Ovary (tissue), 9 donors: ENCODE results near the gene SIPA1L3. TPM values are rescaled to one million over a fixed set of nuclear protein-coding genes. Genes with fewer than 3 reads are reported as not detected.
A peak's percentile ranks its signal among the peaks of the same experiment; 100 is the strongest.

Experiments used
- DNase-seq, 5 donors: peaks; one replicate each; pipeline ENCODE4 v3.0.0-alpha.2; 2019 to 2020
- H3K27ac ChIP-seq, 2 donors: fragments of 200-600 bp; one replicate each; pipeline versions ENCODE4 v1.5.1 to v1.8.0; 2019 to 2022
- H3K27me3 ChIP-seq: fragments of 200-600 bp; one replicate; pipeline ENCODE4 v1.8.0; 2022
- H3K36me3 ChIP-seq: fragments of 200-600 bp; sonication (generic); one replicate; pipeline ENCODE4 v1.5.1; 2019
- H3K4me1 ChIP-seq: one replicate; pipeline ENCODE4 v1.8.1; 2013; ENCODE audit warnings: mild to moderate bottlenecking, moderate library complexity; ENCODE audit not compliant: insufficient read depth
- H3K4me3 ChIP-seq: fragments of 200-600 bp; sonication (generic); one replicate; pipeline ENCODE4 v1.5.1; 2017
- H3K9me3 ChIP-seq, 2 donors: fragments of 200-600 bp in 1 of 2; sonication (generic) in 1 of 2; one replicate each; pipeline versions ENCODE4 v1.5.1 to v1.8.1; 2013 to 2019; ENCODE audit warnings: mild to moderate bottlenecking in 1 of 2, moderate library complexity in 1 of 2
- CTCF ChIP-seq, 3 donors: fragments of 450-650 bp in 2 of 3; fragments of 200-600 bp in 1 of 3; IDR thresholded peaks; one replicate each; pipeline versions ENCODE4 v1.5.1 to v1.8.0; 2016 to 2022; ENCODE audit warnings: antibody characterized with exemption in 3 of 3, mild to moderate bottlenecking in 1 of 3
- EP300 ChIP-seq: sonication (generic); formaldehyde crosslinking; IDR thresholded peaks from one replicate; pipeline ENCODE4 v1.6.1; 2017; ENCODE audit warnings: antibody characterized with exemption
- POLR2A ChIP-seq: fragments of 450-650 bp; IDR thresholded peaks from one replicate; pipeline ENCODE4 v1.6.1; 2017; ENCODE audit warnings: antibody characterized with exemption, mild to moderate bottlenecking, moderate library complexity
- WGBS, 3 donors: extraction: QIAGEN DNeasy Blood & Tissue Kit in 1 of 3; methylation state at CpG; one replicate each; pipeline versions ENCODE4 v1.1.5 to v1.1.7; 2013 to 2017; 5-methylcytosine and 5-hydroxymethylcytosine counted together
- intact Hi-C, 4 donors: fragments of 100-400 bp; cut with DNase I; formaldehyde crosslinking; loops; one replicate each; pipeline versions ENCODE4 v1.11.0 to v1.15.1; 2022 to 2023
- polyA plus RNA-seq, 2 donors: library from polyadenylated mRNA; stranded (reverse); fragments of 200-250 nt in 1 of 2; fragments of 350-450 nt in 1 of 2; fragmentation: Illumina TruSeq in 1 of 2; extraction: RNeasy Lipid Tissue Mini Kit (QIAGEN cat#74804) in 1 of 2; gene quantifications; one replicate each; pipeline ENCODE4 v1.2.3, GENCODE V29; 2013 to 2014
- total RNA-seq, 7 donors: library from RNA; depleted of rRNA in 2 of 7; stranded (reverse); fragments of >200 nt in 2 of 7; fragmentation: NEBNext Ultra II Directional in 3 of 7; extraction: Animal tissue kit (Norgen Biotek cat#: 25700) in 3 of 7; gene quantifications; one replicate each; pipeline versions ENCODE4 v1.1.0 to v1.2.4, GENCODE V29; 2016 to 2023
- donor health status: DM: no; HTN: no; CAD: no; lungs with moderate emphysema.
- donor health status: DM: no; HTN: no; CAD: no.
- donor health status: Bipolar disorder and iron deficiency.
- donor health status: DM: yes; HTN: yes; CAD: no.
- donor health status: DM: no; HTN: no; CAD: no.
- donor health status: DM: yes; HTN: yes; CAD: no.

SIPA1L3 gene
- total and polyA plus RNA-seq, 9 donors = 4.5 to 27.9 (median 18.2) TPM

- H3K27ac ChIP-seq = no peak overlapping the region
- no peak overlapping the region for H3K4me3 ChIP-seq
- peaks cover 7% of the 10 kb centered on the region for H3K4me1 ChIP-seq
- H3K36me3 ChIP-seq = no peaks in the 10 kb centered on the region
- intact Hi-C loops = no loop called here
- no peaks in the 10 kb centered on the region for H3K27me3 ChIP-seq
- H3K9me3 ChIP-seq = no peaks in the 10 kb centered on the region
- TF ChIP-seq CTCF (IDR thresholded peaks at IDR 0.05) = no peak
- no peak for TF ChIP-seq POLR2A
- TF ChIP-seq EP300 = no peak
- no peak for DNase-seq
- 82 to 85% (median 84%) methylated on average over 5 of the region's 5 CpGs for WGBS, 3 donors
Measured at GRCh38 chr19:38001158-38001781, 94.3 kb downstream of the SIPA1L3 start.

- H3K36me3 ChIP-seq = no peaks in the 10 kb centered on the region
- DNase-seq = peak; percentile 48 to 69 (median 61)
- 2 to 5% (median 4%) methylated on average over 18 of the region's 18 CpGs for WGBS, 3 donors
- TF ChIP-seq POLR2A (no peak), CTCF (IDR thresholded peaks at IDR 0.05) (no peak), EP300 (no peak)
- no peaks in the 10 kb centered on the region for H3K27me3 ChIP-seq
- no peaks in the 10 kb centered on the region for H3K9me3 ChIP-seq
- intact Hi-C loops = no loop called here
- H3K4me1 ChIP-seq = peaks cover 7% of the 10 kb centered on the region
- H3K27ac ChIP-seq = peak overlapping the region; percentile 26 to 45
- peak overlapping the region; percentile 43 for H3K4me3 ChIP-seq
Measured at GRCh38 chr19:38003438-38004185, 96.6 kb downstream of the SIPA1L3 start.

- TF ChIP-seq POLR2A (no peak), EP300 (no peak), CTCF (IDR thresholded peaks at IDR 0.05) (no peak)
- peak in 1 of 5 donors; percentile 8 for DNase-seq
- Histone ChIP-seq H3K4me3 (peak overlapping the region; percentile 43), H3K9me3 (no peaks in the 10 kb centered on the region), H3K27ac (peak overlapping the region; percentile 26 to 45), H3K27me3 (no peaks in the 10 kb centered on the region), H3K36me3 (no peaks in the 10 kb centered on the region), H3K4me1 (peaks cover 7% of the 10 kb centered on the region)
- intact Hi-C loops = no loop called here
- WGBS, 3 donors = 22 to 44% (median 32%) methylated on average over 3 of the region's 3 CpGs
Measured at GRCh38 chr19:38004186-38004520, 97.1 kb downstream of the SIPA1L3 start.

GRCh38 chr19:38004521-38005223 lies 97.7 kb downstream of the SIPA1L3 start:
- Histone ChIP-seq H3K27me3 (no peaks in the 10 kb centered on the region), H3K27ac (peak overlapping the region; percentile 26 to 45), H3K9me3 (no peaks in the 10 kb centered on the region), H3K4me3 (peak overlapping the region; percentile 43), H3K4me1 (peaks cover 7% of the 10 kb centered on the region), H3K36me3 (no peaks in the 10 kb centered on the region)
- intact Hi-C loops = no loop called here
- DNase-seq = peak; percentile 59 to 81 (median 71)
- WGBS, 3 donors = 24 to 31% (median 25%) methylated on average over 15 of the region's 15 CpGs
- TF ChIP-seq CTCF (IDR thresholded peaks at IDR 0.05) = no peak
- no peak for TF ChIP-seq EP300
- peak; percentile 39 for TF ChIP-seq POLR2A
